Uterus (tissue), 4 donors: ENCODE data around the gene PSMC2. TPM values are rescaled to one million over a fixed set of nuclear protein-coding genes. Genes with fewer than 3 reads are reported as not detected.

Experiments
- DNase-seq, 2 donors: peaks; one replicate each; pipeline ENCODE4 v3.0.0-alpha.2; 2019 to 2020
- H3K27ac ChIP-seq, 2 donors: fragments of 200-600 bp; sonication (generic); 1 replicate in 1 of 2; 2 replicates in 1 of 2; pipeline ENCODE4 v1.5.1; 2016 to 2018
- H3K27me3 ChIP-seq, 2 donors: fragments of 200-600 bp; sonication (generic); one replicate each; pipeline ENCODE4 v1.5.1; 2018 to 2019; ENCODE audit warnings: control low read depth in 1 of 2
- H3K36me3 ChIP-seq, 2 donors: fragments of 200-600 bp; sonication (generic); one replicate each; pipeline ENCODE4 v1.5.1; 2019; ENCODE audit warnings: control low read depth in 1 of 2
- H3K4me1 ChIP-seq, 2 donors: fragments of 200-600 bp; sonication (generic); one replicate each; pipeline ENCODE4 v1.5.1; 2018 to 2019; ENCODE audit warnings: control low read depth in 1 of 2
- H3K4me3 ChIP-seq, 2 donors: fragments of 200-600 bp; sonication (generic); 1 replicate in 1 of 2; 2 replicates in 1 of 2; pipeline ENCODE4 v1.5.1; 2018 to 2019; ENCODE audit warnings: mild to moderate bottlenecking in 1 of 2
- H3K9me3 ChIP-seq, 2 donors: fragments of 200-600 bp; sonication (generic); one replicate each; pipeline ENCODE4 v1.5.1; 2019; ENCODE audit warnings: control low read depth in 1 of 2
- CTCF ChIP-seq, 4 experiments: fragments of 200-600 bp in 2 of 4; fragments of 450-650 bp in 2 of 4; sonication (generic) in 2 of 4; IDR thresholded peaks; one replicate each; pipeline ENCODE4 v1.5.1; 2016 to 2019; ENCODE audit warnings: antibody characterized with exemption in 4 of 4, mild to moderate bottlenecking in 2 of 4, moderate library complexity in 1 of 4
- POLR2A ChIP-seq, 2 donors: fragments of 450-650 bp; IDR thresholded peaks; one replicate each; pipeline ENCODE4 v1.6.1; 2016; ENCODE audit warnings: antibody characterized with exemption in 2 of 2, mild to moderate bottlenecking in 1 of 2, moderate library complexity in 1 of 2
- intact Hi-C: fragments of 100-400 bp; cut with DNase I; formaldehyde crosslinking; loops from one replicate; pipeline ENCODE4 v1.15.1; 2023; ENCODE audit warnings: low total_unique reads
- total RNA-seq, 4 donors: library from RNA; depleted of rRNA in 3 of 4; stranded (reverse); fragments of >200 nt in 3 of 4; gene quantifications; one replicate each; pipeline versions ENCODE4 v1.1.0 to v1.2.4, GENCODE V29; 2014 to 2023
- donor health status: DM: yes; HTN: yes; CAD: no.

Gene PSMC2
- total RNA-seq, 4 donors from 2014 or later, result 30.0 to 128 (median 79.8) TPM

GRCh38 chr7:103338864-103339263 is 8.6 kb upstream of the PSMC2 start:
- no peak overlapping the region for H3K4me3 ChIP-seq
- no peaks in the 10 kb centered on the region for H3K36me3 ChIP-seq
- intact Hi-C loops, result no loop called here
- H3K4me1 ChIP-seq, result peaks cover 0 to 4% of the 10 kb centered on the region in 2 donors
- H3K9me3 ChIP-seq, result no peaks in the 10 kb centered on the region
- H3K27ac ChIP-seq, result no peak overlapping the region
- no peak for TF ChIP-seq CTCF (IDR thresholded peaks at IDR 0.05)
- H3K27me3 ChIP-seq, result no peaks in the 10 kb centered on the region
- DNase-seq, result no peak

- TF ChIP-seq CTCF (IDR thresholded peaks at IDR 0.05), result no peak
- Histone ChIP-seq H3K36me3 (no peaks in the 10 kb centered on the region), H3K27ac (no peak overlapping the region), H3K27me3 (no peaks in the 10 kb centered on the region), H3K4me1 (peaks cover 0 to 4% of the 10 kb centered on the region in 2 donors), H3K4me3 (no peak overlapping the region), H3K9me3 (no peaks in the 10 kb centered on the region)
- intact Hi-C loops, result no loop called here
- no peak for DNase-seq
These were observed 6.0 kb upstream of the PSMC2 start for GRCh38 chr7:103341466-103341865.

- H3K27me3 ChIP-seq, result no peaks in the 10 kb centered on the region
- no peak for DNase-seq
- H3K36me3 ChIP-seq, result no peaks in the 10 kb centered on the region
- H3K9me3 ChIP-seq, result no peaks in the 10 kb centered on the region
- TF ChIP-seq POLR2A (IDR thresholded peaks at IDR 0.05), result no peak
- TF ChIP-seq CTCF (IDR thresholded peaks at IDR 0.05), result no peak
- H3K4me1 ChIP-seq, result peaks cover 0 to 4% of the 10 kb centered on the region in 2 donors
- H3K27ac ChIP-seq, result no peak overlapping the region
- intact Hi-C loops, result no loop called here
- H3K4me3 ChIP-seq, result peak overlapping the region in 1 of 2 donors; percentile 84
These were observed 4.1 kb upstream of the PSMC2 start for GRCh38 chr7:103343332-103343731.

GRCh38 chr7:103343758-103344452 is 3.5 kb upstream of the PSMC2 start:
- peak in 1 of 2 donors; percentile 15 for DNase-seq

More at GRCh38 chr7:103343758-103344452, 3.5 kb upstream of the PSMC2 start:
- Histone ChIP-seq H3K4me1 (peaks cover 0 to 4% of the 10 kb centered on the region in 2 donors), H3K27ac (peak overlapping the region; percentile 63 to 83), H3K9me3 (no peaks in the 10 kb centered on the region), H3K4me3 (peak overlapping the region; percentile 68 to 84), H3K36me3 (no peaks in the 10 kb centered on the region), H3K27me3 (no peaks in the 10 kb centered on the region)
- intact Hi-C loops, result no loop called here
- TF ChIP-seq POLR2A (IDR thresholded peaks at IDR 0.05), result no peak
- no peak for TF ChIP-seq CTCF (IDR thresholded peaks at IDR 0.05)
